Measurements from ENCODE around the gene BDH1. TPM values are rescaled to one million over a fixed set of nuclear protein-coding genes. Genes with fewer than 3 reads are reported as not detected.

Gene BDH1
- total RNA-seq, 1 experiment from 2014 or later = 57.6 TPM

DNA sequence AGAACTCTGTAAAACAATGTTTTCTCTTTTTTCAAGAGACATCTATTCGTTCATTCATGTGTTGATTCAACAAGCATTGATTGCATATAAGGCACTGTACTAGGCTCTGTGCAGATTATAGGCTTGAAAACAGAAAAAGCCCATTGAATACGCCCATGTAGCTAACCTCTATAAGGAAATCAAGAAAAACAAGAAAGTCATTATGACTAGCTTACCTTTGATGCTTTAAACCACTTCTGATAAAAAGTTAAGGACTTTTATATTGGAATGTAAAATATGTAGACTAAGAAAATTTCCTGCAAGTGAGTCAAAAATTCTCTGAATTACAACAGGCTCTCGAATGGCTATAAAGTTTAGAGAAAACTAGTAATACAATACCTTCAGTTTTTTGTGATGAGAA lies 92.5 kb downstream of the BDH1 start:
- CTCF ChIA-PET = no interaction called here

DNA sequence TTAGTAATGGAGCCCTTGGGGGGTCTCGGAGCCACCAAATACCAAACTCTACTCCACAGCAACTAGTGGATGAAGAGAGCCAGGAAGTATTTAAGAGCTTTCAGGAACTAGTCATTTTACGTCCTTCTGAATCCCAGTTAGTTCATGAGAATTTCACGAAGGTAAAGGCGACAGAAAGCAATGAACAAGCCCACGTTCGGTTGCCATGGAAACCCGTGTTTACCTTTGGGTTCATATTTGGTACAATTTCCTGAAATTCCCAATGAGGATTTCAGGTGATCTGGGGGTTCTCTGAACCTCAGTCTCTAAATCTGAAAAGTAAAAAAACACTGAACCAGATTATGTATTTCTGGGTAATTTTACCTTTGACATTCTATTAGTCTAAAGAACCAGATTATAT lies 93.0 kb downstream of the BDH1 start:
- Histone ChIP-seq H3K36me3 (ENCODE audit: insufficient read depth, low read length, poor library complexity, severe bottlenecking) (no peaks in the 10 kb centered on the region), H3K27me3 (replicated peaks; ENCODE audit: insufficient read depth, low read depth, low read length, poor library complexity) (no peaks in the 10 kb centered on the region), H3K4me1 (ENCODE audit: insufficient read depth, low read length, poor library complexity, severe bottlenecking) (peaks cover 27% of the 10 kb centered on the region), H3K4me3 (ENCODE audit: low read depth, low read length, poor library complexity, severe bottlenecking) (no peak overlapping the region), H3K9me3 (ENCODE audit: low read depth, low read length, poor library complexity, severe bottlenecking) (no peaks in the 10 kb centered on the region), H3K27ac (ENCODE audit: low read depth, low read length, poor library complexity, severe bottlenecking) (no peak overlapping the region)
- no peak for TF ChIP-seq EZH2 (IDR thresholded peaks at IDR 0.05; ENCODE audit: borderline replicate concordance, low read depth, low read length, poor library complexity, severe bottlenecking)
- TF ChIP-seq, protein P1, sequence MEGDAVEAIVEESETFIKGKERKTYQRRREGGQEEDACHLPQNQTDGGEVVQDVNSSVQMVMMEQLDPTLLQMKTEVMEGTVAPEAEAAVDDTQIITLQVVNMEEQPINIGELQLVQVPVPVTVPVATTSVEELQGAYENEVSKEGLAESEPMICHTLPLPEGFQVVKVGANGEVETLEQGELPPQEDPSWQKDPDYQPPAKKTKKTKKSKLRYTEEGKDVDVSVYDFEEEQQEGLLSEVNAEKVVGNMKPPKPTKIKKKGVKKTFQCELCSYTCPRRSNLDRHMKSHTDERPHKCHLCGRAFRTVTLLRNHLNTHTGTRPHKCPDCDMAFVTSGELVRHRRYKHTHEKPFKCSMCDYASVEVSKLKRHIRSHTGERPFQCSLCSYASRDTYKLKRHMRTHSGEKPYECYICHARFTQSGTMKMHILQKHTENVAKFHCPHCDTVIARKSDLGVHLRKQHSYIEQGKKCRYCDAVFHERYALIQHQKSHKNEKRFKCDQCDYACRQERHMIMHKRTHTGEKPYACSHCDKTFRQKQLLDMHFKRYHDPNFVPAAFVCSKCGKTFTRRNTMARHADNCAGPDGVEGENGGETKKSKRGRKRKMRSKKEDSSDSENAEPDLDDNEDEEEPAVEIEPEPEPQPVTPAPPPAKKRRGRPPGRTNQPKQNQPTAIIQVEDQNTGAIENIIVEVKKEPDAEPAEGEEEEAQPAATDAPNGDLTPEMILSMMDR (conservative IDR thresholded peaks at IDR 0.05; ENCODE audit: low read depth, low read length) = no peak
- BruUV-seq (replicated peaks) = no TSS peak
- CTCF ChIA-PET = no interaction called here
- intact Hi-C loops (cut with micrococcal nuclease; ENCODE audit: unreplicated experiment) = no loop called here
- POLR2A ChIA-PET (ENCODE audit: low non-redundant PET) = no interaction called here
- DNase-seq (ENCODE audit: low spot score) = no peak

More for the DNA sequence above, 92.5 kb downstream of the BDH1 start:
- Histone ChIP-seq H3K36me3 (ENCODE audit: insufficient read depth, low read length, poor library complexity, severe bottlenecking) (no peaks in the 10 kb centered on the region), H3K4me1 (ENCODE audit: insufficient read depth, low read length, poor library complexity, severe bottlenecking) (peaks cover 26% of the 10 kb centered on the region), H3K27ac (ENCODE audit: low read depth, low read length, poor library complexity, severe bottlenecking) (no peak overlapping the region), H3K4me3 (ENCODE audit: low read depth, low read length, poor library complexity, severe bottlenecking) (no peak overlapping the region), H3K9me3 (ENCODE audit: low read depth, low read length, poor library complexity, severe bottlenecking) (no peaks in the 10 kb centered on the region), H3K27me3 (replicated peaks; ENCODE audit: insufficient read depth, low read depth, low read length, poor library complexity) (no peaks in the 10 kb centered on the region)
- TF ChIP-seq, protein P1 (conservative IDR thresholded peaks at IDR 0.05; ENCODE audit: low read depth, low read length) = no peak
- no peak for TF ChIP-seq EZH2 (IDR thresholded peaks at IDR 0.05; ENCODE audit: borderline replicate concordance, low read depth, low read length, poor library complexity, severe bottlenecking)
- POLR2A ChIA-PET (ENCODE audit: low non-redundant PET) = no interaction called here
- no peak for DNase-seq (ENCODE audit: low spot score)
- intact Hi-C loops (cut with micrococcal nuclease; ENCODE audit: unreplicated experiment) = no loop called here
- BruUV-seq (replicated peaks) = no TSS peak

GRCh38 chr3:197460639-197461038 lies 95.1 kb downstream of the BDH1 start:
- ChIA-PET POLR2A (ENCODE audit: low non-redundant PET) (no interaction called here), CTCF (no interaction called here)
- Histone ChIP-seq H3K9me3 (ENCODE audit: low read depth, low read length, poor library complexity, severe bottlenecking) (no peaks in the 10 kb centered on the region), H3K4me3 (ENCODE audit: low read depth, low read length, poor library complexity, severe bottlenecking) (no peak overlapping the region), H3K27me3 (replicated peaks; ENCODE audit: insufficient read depth, low read depth, low read length, poor library complexity) (no peaks in the 10 kb centered on the region), H3K4me1 (ENCODE audit: insufficient read depth, low read length, poor library complexity, severe bottlenecking) (peaks cover 28% of the 10 kb centered on the region), H3K36me3 (ENCODE audit: insufficient read depth, low read length, poor library complexity, severe bottlenecking) (no peaks in the 10 kb centered on the region), H3K27ac (ENCODE audit: low read depth, low read length, poor library complexity, severe bottlenecking) (no peak overlapping the region)
- intact Hi-C loops (cut with micrococcal nuclease; ENCODE audit: unreplicated experiment) = no loop called here
- BruUV-seq (replicated peaks) = no TSS peak
- no peak for TF ChIP-seq EZH2 (IDR thresholded peaks at IDR 0.05; ENCODE audit: borderline replicate concordance, low read depth, low read length, poor library complexity, severe bottlenecking)
- TF ChIP-seq, protein P1 (conservative IDR thresholded peaks at IDR 0.05; ENCODE audit: low read depth, low read length) = no peak
- no peak for DNase-seq (ENCODE audit: low spot score)

Data from A673 (cell line).